ENCODE results near the gene SLC7A4.

DNA sequence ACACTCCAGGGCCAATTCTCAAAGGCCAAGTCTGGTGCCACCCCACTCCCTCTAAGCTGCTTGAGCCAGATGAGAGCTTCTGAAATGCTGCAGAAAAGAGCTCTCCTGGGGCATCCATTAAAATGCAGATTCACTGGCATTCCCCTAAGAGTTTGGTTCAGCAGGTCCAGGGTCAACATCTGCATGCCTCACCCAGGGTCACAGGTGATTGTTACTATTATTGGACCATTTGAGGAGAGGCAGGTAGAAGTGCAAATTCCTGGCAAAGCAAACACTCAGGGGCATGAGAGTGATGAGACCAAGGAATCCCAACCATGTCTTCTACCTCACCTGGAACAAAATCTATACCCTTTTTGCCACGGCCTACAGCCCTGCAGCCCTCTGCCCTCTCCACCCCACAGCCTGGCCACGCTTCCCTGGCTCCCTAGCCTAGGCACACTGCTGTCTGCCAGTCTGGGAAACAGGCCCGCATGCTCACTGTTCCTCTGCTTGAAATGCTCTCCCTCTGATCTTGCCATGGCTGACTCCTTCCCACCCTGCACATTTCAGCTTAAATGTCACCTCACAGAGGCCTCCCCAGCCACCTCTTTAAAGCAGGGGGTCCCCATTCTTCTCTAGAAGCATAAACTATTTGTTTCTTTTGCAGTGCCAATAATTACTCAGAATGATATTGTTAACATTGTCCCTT is 21.8 kb downstream of the SLC7A4 start:
- no peak for TF ChIP-seq FOXK2 (IDR thresholded peaks at IDR 0.05)
- TF ChIP-seq LEF1 (IDR thresholded peaks at IDR 0.05; ENCODE audit: borderline replicate concordance): no peak
- no peak for TF ChIP-seq SUZ12 (IDR thresholded peaks at IDR 0.05)
- TF ChIP-seq, protein P1, sequence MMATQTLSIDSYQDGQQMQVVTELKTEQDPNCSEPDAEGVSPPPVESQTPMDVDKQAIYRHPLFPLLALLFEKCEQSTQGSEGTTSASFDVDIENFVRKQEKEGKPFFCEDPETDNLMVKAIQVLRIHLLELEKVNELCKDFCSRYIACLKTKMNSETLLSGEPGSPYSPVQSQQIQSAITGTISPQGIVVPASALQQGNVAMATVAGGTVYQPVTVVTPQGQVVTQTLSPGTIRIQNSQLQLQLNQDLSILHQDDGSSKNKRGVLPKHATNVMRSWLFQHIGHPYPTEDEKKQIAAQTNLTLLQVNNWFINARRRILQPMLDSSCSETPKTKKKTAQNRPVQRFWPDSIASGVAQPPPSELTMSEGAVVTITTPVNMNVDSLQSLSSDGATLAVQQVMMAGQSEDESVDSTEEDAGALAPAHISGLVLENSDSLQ (IDR thresholded peaks at IDR 0.05): no peak

All from HEK293T (cell line).